Endometrium (tissue), 2 donors: ENCODE data around the gene LRCH3.
"Not testable (repeated sequence)": the region's sequence is repeated elsewhere in the genome, so short reads cannot be mapped to it uniquely, and the experiment has no call there.

ENCODE experiments used
- FAIRE-seq: peaks from 2 replicates; lab custom pipeline; 2012; peaks lifted over from hg19 to GRCh38; lab: Jason Lieb, UNC
- donor health status: control.
- donor health status: control.

Gene LRCH3

DNA sequence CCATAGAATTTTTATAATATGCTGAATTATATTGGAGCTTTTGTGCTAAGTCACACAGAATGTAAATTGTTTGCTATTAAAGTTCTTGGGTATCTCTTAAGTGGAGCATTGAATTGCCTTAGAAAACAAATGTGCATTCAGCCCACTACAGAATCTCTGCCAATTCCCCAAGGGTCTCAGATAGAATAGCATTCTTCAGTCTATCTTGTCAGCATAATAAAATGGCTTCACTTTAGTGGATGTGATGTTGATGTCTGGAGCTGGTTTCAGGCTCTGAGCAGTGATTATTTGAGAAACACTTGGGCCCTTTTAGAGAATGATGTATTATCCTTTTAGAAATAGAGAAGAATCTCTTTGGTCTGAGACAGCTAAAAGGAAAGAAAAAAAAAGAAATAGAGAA lies 45.2 kb downstream of the LRCH3 start:
- FAIRE-seq: no peak

GRCh38 chr3:197837282-197837681 lies 46.2 kb downstream of the LRCH3 start:
- FAIRE-seq: peak; percentile 63

DNA sequence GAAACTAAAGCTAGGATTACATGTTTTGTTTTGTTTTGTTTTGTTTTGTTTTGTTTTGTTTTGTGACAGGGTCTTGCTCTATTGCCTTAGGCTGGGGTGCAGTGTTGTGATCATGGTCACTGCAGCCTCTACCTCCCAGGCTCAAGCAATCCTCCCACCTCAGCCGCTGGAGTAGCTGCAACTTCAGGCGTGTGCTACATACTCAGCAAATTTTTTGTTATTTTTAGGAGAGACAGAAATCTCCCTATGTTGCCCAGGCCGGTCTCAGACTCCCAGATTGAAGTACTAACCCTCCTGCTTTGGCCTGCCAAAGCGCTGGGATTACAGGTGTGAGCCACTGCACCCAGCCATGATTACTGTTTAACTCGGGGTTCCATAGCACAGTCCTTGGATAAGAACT lies 50.7 kb downstream of the LRCH3 start:
- peak; percentile 95 for FAIRE-seq

DNA sequence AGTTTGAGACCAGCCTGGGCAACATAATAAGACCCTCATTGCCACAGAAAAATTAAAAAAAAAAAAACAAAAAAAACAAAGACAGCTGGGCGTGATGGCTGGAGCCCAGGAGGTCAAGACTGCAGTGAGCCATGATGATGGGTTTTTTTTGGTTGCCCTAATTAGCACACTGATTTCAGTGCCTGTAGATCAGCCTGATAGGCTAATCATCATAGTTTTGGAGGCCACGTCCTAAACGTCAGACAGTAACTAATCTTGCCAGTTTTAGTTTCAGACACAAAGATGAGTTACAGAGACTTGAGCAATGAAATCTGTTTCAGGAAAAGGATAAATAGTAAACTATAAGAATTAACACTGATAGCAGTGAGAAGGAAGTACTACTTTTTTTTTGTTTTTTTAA lies 55.4 kb downstream of the LRCH3 start:
- no peak for FAIRE-seq

DNA sequence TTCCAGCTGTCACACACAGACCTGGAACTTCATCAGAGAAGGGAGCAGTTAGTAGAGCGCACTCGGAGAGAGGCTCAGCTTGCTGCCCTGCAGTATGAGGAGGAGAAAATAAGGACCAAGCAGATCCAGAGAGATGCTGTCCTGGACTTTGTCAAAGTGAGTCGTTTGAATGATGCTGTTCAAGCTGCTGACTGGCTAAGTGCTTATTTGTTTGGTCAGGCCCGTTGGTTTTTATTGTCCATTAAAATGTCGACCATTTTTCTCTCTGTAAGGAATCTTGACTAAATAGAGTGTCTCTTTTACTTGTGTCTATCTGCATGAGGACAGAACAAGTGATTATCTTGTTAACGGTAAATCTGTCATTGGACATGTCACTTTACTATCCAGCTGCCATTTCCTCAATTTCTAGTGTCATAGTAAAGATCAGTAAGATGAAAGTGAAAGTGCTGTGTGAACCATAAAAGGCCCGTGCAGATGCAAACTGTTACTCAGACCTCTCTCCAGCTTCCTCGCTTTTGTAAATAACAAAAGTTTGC lies 56.9 kb downstream of the LRCH3 start:
- FAIRE-seq: no peak

GRCh38 chr3:197854596-197855343 lies 63.7 kb downstream of the LRCH3 start:
- FAIRE-seq: no peak

GRCh38 chr3:197855571-197855970 lies 64.5 kb downstream of the LRCH3 start:
- no peak for FAIRE-seq

DNA sequence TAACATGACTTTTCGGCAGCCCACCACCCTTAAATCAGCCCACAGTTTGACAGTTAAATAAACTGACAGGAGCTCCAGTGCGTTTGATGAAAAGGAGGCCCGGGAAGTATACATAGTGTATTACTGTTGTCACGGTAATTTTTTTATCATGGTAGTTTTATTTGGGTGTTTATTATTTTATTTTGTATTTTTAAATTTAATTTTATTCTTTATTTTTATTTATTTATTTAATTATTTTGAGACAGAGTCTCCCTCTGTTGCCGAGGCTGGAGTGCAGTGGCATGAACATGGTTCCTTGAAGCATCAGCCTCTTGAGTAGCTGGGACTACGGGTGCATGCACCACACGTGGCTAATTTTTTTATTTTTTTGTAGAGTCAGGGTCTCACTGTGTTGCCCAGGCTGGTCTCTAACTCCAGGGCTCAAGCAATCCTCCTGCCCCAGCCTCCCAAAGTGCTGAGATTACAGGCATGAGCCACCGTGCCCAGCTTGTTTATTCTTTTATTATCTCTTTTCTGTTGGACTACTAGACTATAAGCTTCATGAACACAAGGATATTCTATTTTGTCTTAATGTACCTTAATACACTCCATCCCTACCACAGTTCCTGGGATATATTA lies 65.3 kb downstream of the LRCH3 start:
- no peak for FAIRE-seq

DNA sequence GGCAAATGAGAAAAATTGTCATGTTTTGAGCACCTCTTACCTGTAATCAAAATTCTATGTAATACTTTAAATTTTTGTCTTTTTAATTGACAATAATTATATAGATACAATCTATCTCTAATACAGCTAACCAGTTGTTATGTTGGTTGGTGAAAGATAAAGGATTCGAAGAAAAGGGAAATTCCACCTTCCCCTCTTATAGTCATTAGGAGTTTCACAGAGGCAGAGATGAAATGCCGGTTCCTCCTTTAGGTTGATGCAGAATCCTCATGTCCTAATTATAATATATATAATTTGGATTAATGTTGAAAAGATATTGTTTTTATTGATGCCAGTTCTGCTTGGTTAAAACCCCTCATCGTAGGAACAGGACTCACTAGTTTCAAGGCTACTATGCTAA lies 67.1 kb downstream of the LRCH3 start:
- no peak for FAIRE-seq

DNA sequence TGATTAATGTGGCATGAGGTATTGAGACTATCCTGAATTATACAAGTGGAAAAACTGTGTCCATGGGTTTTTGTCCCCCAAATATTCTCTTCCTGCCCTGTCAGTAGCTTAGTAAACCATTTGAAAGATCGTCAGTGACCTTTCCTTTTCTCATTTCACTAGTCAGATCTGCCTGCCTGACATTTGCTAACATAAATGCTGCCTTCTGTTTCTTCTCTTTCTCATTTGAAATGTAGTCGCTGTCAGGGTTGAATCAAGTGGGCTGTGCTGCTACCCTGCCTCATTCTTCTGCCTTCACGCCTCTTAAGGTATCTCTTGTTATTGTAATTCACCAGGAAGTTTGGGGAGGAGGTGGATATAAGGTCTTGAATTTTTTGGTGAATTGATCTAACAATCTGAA lies 67.5 kb downstream of the LRCH3 start:
- no peak for FAIRE-seq

GRCh38 chr3:197866035-197866434 lies 75.0 kb downstream of the LRCH3 start:
- no peak for FAIRE-seq

GRCh38 chr3:197873329-197873728 lies 82.3 kb downstream of the LRCH3 start:
- FAIRE-seq: no peak

- no peak for FAIRE-seq
These were observed 83.0 kb downstream of the LRCH3 start for GRCh38 chr3:197874064-197874463.

DNA sequence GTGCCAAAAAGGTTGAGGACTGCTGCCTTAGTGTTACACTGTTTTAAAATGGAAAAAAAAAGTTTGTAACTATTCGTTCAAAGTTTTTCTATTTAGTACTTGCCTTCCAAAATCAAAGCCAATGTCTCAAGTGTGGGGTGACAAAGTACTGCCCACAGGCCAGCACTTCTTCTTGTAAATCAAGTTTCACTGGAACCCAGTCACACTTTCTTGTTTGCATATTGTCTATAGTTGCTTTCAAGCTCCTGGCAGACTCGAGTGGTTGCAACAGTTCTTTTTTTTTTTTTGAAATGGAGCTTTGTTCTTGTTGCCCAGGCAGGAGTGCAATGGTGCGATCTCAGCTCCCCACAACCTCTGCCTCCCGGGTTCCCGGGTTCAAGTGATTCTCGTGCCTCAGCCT lies 83.6 kb downstream of the LRCH3 start:
- FAIRE-seq: no peak

DNA sequence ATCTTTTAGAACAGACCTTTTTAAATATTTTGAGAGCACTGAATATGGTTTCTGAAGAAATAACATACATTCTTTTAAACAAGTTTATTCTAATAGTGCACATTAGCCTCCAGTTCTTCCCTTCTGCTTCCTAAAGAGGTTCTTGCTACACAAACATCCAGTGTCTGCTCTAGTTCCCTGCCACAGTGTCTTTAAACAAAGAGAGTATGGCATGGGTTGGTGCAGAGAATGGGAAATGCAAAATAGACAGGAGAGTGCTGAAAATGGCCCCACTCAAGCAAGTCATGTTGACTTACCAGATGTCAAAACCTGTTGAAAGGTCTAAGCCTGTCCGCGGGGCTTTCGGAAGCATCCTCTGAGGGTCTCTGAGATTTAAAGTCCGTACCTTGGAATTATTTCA lies 86.8 kb downstream of the LRCH3 start:
- FAIRE-seq: no peak

DNA sequence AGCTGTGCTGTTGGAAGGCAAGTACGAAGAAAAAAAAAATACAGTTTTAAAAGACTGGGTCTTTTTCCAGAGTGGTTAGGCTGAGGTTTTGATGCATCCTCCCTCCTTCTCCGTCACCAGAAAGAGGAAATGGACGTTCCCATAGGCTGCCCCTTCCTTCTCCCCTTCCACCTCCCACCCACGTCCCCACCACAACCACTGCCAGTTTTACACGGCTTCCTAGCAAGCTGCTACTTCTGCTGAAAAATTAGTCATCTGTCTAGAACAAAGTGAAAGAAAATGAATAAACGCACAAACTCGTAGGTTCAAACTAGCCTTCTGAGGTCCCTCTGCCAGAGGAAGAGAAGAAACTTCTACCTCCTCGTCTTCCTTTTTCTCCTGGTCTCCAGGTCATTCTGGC lies 87.4 kb downstream of the LRCH3 start:
- no peak for FAIRE-seq

- no peak for FAIRE-seq
These were observed 89.6 kb downstream of the LRCH3 start for GRCh38 chr3:197880491-197881269.

GRCh38 chr3:197881270-197881969 lies 90.4 kb downstream of the LRCH3 start:
- FAIRE-seq: no peak

DNA sequence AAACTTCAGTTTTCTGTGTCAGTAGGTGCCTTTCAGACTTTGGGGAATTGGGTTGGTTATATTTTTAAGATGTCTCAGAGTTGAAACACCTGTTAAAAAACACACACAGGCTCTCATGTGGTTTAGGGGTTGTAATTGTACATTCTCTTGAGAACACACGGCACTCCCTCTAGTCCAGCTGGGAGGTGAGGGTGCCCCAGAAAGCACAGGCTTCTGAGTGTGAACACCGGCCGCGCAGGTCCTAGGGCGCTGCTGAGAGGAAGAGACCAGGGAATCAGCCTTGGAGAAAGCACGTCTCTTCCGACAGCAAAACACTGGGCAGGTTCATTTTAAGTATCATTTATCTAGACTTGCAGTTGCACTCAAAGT lies 90.9 kb downstream of the LRCH3 start:
- FAIRE-seq: no peak

GRCh38 chr3:197882586-197882985 lies 91.5 kb downstream of the LRCH3 start:
- no peak for FAIRE-seq

DNA sequence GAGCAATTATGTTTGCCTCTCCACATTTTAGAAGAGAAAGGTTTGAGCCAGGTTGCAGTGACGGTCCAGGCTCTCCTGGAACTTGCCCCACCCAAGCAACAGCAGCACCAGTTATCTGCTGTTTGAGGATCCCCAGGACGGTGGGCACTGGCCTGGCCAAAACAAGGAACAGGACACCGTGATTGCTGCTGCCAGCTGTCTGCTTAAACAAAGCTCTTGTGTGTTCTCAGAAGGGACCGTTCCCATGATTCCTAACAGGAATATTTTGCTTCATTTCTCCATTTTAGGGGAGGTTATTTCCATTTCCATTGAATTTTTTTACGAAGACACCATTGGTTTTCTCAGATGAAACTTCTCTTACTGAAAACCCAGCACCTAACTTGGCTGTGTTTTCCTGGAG lies 92.5 kb downstream of the LRCH3 start:
- FAIRE-seq: no peak

DNA sequence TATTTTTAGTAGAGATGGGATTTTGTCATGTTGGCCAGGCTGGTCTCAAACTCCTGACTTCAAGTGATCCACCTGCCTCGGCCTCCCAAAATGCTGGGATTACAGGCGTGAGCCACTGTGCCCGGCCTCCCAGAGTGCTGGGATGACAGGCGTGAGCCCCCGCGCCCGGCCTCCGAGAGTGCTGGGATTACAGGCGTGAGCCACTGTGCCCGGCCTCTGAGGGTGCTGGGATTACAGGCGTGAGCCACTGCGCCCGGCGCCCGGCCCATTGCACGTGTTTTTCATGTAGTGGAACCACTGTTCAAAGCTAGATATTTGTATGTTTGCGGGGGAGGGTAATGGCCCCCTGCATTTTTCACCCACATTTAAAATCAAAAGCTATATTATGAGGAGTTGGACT lies 93.3 kb downstream of the LRCH3 start:
- FAIRE-seq: not testable (repeated sequence)
